NAMALWA (cell line): ENCODE measurements around the gene OXA1L.
A peak's percentile ranks its signal among the peaks of the same experiment; 100 is the strongest.
"Not testable (repeated sequence)": the region's sequence is repeated elsewhere in the genome, so short reads cannot be mapped to it uniquely, and the experiment has no call there.

Experiments
- DNase-seq: peaks from one replicate; pipeline ENCODE4 v3.0.0-alpha.2; 2015; ENCODE audit warnings: low spot score

Gene OXA1L

DNA sequence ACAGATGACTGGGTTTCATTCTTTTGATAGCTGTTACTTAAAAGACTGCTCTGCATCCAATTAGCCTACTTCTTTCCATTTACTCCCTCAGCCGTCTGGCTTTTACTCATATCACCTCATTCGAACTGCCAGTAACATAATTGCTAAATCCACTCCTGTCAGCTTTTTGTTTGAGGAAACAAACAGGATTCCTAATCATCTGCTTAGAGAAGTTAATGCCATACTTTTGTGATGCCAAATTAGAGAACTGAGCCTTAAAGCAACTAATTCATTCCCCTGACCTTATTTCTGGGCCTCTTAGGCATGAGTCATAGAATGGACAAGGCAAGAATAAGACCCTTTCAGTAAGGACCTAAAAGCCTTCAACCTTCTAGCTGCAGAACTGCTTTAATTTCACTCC lies 2.9 kb downstream of the OXA1L start:
- no peak for DNase-seq

DNA sequence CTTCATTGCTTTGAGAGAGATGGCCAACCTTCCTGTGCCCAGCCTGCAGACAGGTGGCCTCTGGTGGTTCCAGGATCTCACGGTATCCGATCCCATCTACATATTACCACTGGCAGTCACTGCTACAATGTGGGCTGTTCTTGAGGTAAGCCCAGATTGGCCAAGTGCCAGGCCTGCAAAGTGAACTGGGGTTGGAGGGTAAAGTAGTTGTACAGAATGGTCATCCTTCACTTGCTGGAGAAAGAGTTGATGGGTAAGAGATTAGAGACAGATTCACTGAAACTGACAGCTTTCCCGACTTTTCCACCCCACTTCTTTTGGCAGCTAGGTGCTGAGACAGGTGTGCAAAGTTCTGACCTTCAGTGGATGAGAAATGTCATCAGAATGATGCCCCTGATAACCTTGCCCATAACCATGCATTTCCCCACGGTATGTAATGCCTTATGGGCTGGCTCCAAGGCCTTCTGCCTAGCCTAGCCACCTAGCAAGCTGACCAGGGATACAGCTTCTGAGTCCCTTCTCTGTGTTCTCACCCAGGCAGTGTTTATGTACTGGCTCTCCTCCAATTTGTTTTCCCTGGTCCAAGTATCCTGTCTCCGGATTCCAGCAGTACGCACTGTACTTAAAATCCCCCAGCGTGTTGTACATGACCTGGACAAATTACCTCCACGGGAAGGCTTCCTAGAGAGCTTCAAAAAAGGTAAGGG lies 4.1 kb downstream of the OXA1L start:
- DNase-seq, result no peak

GRCh38 chr14:22772725-22773124 lies 6.2 kb downstream of the OXA1L start:
- no peak for DNase-seq

- DNase-seq, result no peak
These were observed 6.9 kb downstream of the OXA1L start for GRCh38 chr14:22773162-22774010.

DNA sequence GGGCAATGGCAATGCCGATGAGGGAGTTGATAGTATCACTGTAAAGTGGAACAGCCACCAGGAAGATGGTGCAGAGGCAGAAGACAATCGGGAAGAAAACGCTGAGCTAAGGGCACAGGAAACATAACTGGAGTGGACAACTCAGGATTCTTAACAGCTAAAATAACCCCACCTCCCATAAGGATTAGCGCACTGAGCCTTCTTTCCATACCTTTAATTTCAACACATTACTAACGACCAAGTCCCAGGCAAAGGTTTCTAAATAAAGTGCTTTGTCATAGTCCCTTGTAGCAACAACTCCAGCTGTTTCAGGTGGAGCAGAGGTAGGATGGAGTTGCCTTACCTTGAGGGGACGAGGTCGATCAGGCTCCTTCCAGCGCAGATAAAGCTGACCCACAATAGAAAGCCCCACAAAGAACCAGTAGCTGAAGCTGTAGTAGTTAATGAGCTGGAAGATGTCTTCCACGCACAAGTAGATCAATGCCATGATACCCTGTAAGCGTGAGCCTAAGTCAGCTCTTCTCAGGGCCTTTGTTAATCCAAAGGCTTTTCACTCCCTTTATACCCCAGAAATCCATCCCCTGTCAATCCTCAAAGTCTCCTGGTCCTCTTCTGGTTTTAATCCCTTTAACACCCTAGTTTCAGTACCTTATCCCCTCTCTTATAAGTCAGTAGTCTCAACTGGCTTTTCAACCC lies 7.7 kb downstream of the OXA1L start:
- DNase-seq, result no peak

DNA sequence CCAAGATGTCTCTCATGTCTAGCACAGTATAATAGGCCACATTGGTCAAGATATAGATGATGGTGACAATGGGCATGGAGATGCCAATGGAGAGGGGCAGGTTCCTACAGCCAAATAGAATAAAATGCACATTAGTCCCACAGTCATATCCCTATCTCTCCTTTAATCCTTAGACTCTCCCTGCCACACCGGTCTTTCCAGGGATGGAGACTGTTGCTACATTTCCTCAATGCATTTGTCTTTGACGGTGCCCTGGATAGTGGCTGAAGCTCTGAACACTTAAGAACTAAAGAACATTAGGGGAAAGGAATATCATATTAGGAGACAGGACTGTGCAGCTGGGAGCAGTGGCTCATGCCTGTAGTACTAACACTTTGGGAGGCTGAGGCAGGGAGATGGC lies 9.7 kb downstream of the OXA1L start:
- DNase-seq, result no peak

- not testable (repeated sequence) for DNase-seq
These were observed 10.4 kb downstream of the OXA1L start for GRCh38 chr14:22776849-22777248.

DNA sequence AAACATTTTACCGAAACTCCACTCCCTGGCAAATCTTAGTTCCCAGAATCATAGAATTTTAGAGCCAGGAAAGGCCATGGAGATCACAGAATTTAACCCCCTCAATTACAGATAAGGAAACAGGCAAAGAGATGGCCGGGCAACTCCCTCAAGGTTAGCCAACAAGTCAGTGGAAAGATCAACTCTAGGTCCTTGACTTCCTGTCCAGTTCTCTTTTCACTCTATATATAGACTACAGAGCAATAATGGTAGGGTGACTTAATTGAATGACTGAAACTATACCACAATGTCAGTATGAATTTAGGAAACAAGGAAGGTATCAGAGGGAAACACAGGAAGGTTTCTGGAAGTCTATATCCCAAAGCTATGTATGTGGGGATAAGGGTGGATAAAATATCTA lies 11.6 kb downstream of the OXA1L start:
- no peak for DNase-seq

DNA sequence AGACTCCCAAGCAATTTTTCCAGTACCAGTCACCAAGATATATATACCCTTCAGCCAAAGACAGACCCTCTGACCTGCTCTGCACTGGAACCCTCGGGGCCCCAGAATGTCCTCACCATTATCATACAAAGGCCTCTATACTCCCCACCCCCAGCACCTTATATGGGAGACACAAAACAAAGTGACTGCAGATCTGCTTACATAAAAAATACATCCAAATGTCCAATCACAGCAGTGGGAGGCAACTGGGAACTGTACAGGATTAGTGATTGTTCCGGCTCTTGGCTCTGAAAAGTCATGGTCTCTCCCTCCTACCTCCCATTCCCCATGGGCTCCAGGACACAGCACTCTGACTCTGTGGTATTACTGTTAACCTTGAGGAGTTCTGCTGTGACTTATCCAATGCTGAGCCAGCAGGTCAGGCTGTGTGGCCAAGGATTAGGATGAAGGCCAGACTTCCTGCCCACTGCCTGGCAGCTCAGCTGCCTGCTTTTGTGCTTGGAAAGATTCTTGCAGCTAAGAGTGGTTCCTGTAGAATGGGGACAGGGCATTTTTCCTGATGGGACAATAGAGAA lies 13.7 kb downstream of the OXA1L start:
- DNase-seq, result no peak

GRCh38 chr14:22780941-22781300 lies 14.4 kb downstream of the OXA1L start:
- DNase-seq, result no peak

DNA sequence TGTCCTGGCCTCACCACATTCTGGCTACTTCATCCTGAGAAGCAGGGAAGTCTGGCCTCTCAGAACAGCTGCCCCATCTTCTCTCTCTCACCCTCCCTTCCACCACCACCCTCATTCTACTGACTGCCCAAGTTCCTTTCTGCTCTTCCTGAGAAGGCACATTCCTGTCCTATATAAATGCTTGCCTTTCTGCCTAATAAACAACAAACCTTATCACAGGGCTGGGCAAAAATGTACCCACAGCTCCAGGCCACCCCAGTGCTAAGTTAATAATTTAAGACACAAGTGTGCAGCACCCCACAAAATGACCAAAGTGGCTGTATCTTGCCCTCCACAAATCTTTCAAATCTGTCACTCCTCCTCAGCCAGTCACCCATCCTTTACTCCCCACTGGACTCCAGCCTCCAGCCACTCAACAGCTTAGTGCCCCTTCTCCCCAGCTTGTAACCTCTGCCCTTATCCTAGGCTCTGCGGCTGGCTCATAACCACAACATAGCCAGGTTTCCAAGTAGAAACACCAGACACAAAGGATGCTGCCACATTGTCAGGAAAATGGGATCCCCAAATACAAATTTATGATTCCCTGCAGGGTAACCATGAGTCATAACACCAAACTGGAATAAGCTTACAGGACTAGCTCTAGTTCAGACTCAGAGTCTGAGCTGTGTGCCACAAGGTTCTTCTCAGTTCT lies 15.0 kb downstream of the OXA1L start:
- no peak for DNase-seq

- no peak for DNase-seq
These were observed 20.2 kb downstream of the OXA1L start for GRCh38 chr14:22786685-22787084.

GRCh38 chr14:22791301-22791700 lies 24.8 kb downstream of the OXA1L start:
- peak; percentile 46 for DNase-seq

DNA sequence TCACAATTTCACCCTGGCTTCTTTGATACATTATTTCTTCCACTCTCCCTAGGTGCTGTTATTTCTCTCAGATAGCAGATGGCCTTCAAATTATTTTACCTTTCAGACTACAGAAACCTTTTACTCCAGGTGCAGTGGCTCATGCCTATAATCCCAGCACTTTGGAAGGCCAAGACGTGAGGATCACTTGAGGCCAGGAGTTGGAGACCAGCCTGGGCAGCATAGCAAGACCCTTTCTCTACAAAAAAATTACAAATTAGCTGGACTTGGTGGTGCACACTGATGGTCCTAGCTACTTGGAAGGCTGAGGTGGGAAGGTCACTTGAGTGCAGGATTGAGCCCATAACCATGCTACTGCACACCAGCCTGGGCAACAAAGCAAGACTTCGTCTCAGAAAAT lies 25.7 kb downstream of the OXA1L start:
- DNase-seq, result no peak

DNA sequence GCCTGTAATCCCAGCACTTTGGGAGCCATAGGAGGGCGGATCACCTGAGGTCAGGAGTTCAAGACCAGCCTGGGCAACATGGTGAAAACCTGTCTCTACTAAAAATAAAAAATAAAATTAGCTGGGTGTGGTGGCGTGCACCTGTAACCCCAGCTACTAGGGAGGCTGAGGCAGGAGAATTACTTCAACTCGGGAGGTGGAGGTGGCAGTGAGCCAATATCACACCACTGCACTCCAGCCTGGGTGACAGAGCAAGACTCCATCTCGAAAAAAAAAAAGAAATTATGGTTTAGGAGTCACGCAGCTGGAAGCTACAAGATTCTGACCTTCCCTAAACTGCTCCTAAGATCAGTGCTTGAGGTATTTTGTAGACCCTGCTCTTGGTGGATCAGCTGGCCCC lies 27.1 kb downstream of the OXA1L start:
- DNase-seq, result not testable (repeated sequence)

DNA sequence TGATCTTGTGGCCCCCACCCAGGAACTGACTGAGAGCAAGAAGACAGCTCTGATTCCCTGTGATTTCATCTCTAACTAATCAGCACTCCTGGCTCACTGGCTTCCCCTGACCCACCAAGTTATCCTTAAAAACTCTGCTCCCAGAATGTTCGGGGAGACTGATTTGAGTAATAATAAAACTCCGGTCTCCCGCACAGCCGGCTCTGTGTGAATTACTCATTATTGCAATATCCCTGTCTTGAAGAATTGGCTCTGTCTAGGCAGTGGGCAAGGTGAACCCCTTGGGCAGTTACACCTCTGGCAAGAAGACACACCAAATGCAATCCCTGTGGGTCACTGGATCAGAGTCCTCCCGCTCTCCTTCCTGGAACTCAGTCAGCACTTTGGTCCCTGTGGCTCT lies 27.5 kb downstream of the OXA1L start:
- DNase-seq, result no peak

GRCh38 chr14:22794551-22794951 lies 28.1 kb downstream of the OXA1L start:
- peak; percentile 43 for DNase-seq

DNA sequence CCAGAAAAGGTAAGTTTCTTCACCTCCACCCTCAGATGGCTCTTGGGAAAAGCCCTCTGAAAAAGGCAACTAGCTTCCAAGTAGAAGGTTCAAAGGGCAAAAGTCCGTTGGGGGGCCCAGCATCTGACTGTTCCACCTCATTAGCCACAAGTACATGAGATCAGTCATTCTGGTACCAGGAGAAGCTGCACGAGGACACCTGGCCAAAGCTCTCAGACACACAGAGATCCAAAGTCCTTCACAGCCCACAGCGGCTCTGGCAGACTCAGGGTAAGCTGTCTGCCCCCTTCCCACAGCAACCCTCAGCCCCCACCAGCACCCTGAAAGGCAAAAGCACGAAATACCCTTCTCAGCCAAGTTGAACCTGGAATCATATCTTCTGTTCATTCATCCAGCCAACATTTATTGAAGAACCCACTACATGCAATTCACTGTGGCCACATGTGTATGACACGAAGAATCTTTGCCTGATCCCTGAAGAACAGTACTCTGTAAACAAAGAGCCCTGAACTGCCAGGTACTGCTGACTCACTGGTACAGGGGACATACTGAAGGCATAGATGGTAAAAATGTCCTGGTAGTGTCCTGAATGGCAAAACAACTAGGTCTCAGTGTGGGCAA lies 29.7 kb downstream of the OXA1L start:
- DNase-seq, result no peak

- no peak for DNase-seq
These were observed 30.8 kb downstream of the OXA1L start for GRCh38 chr14:22797017-22797917.

DNA sequence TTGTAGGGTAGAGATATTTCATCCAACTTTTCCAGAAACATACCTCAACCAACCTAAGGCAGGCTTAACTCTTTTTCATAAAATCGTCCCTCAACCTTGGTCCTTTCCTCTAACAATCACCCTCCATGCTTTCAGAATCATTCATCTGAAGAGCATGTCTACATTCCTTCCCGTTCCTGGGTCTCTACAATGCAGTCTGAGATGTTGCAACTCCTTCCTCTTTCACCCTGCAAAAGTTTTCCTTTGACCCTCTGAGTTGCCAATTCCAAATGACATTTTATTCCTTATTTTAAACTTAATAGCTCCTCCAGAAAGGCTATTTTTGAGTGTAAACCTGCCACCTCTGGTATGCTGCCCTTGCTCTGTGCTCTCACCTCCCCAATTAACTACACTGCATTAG lies 32.0 kb downstream of the OXA1L start:
- no peak for DNase-seq

DNA sequence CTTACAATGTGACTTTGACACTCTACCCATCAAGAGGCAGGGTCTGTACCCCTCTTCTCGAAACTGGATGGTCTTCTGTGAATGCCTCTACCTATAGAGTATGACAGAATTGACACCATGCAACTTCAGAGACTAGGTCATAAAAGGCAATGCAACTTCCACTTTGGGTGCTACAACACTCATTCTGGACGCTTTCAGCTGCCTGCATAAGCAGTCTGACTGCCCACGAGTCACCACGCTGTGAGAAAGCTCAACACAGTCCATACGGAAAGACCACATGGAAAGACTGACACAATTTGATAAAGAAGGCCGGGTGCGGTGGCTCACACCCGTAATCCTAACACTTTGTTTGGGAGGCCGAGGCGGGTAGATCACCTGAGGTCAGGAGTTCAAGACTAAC lies 33.9 kb downstream of the OXA1L start:
- no peak for DNase-seq
